Natural killer cell (primary cell): ENCODE data around the gene SPINK13. TPM values are rescaled to one million over a fixed set of nuclear protein-coding genes. Genes with fewer than 3 reads are reported as not detected.

Experiments
- ATAC-seq, 3 donors: fragments of 150-1000 bp in 2 of 3; fragments of 200-7000 bp in 1 of 3; cut with Tn5 transposase; 1 replicate in 1 of 3; 2 replicates in 2 of 3; pipeline ENCODE4 v1.10.0; 2021; ENCODE audit warnings: mild to moderate bottlenecking in 2 of 3, moderate library complexity in 2 of 3
- DNase-seq, 2 donors: peaks; one replicate each; pipeline versions ENCODE4 v3.0.0 to v3.0.0-alpha.2; 2013 to 2021; ENCODE audit warnings: mixed read lengths in 1 of 2
- H3K27ac ChIP-seq: one replicate; pipeline ENCODE4 v1.5.1; 2013; ENCODE audit warnings: mild to moderate bottlenecking, low read length
- H3K27me3 ChIP-seq: one replicate; pipeline ENCODE4 v1.6.1; 2013; ENCODE audit warnings: low read length; ENCODE audit not compliant: control insufficient read depth, insufficient read depth
- H3K36me3 ChIP-seq: one replicate; pipeline ENCODE4 v1.6.1; 2013; ENCODE audit warnings: low read length; ENCODE audit not compliant: control insufficient read depth, insufficient read depth
- H3K4me1 ChIP-seq: one replicate; pipeline ENCODE4 v1.6.1; 2013; ENCODE audit warnings: low read length; ENCODE audit not compliant: control insufficient read depth, insufficient read depth
- H3K4me3 ChIP-seq: one replicate; pipeline ENCODE4 v1.5.1; 2013; ENCODE audit warnings: low read length
- H3K9me3 ChIP-seq: one replicate; pipeline ENCODE4 v1.6.1; 2013; ENCODE audit warnings: low read length; ENCODE audit not compliant: control insufficient read depth, insufficient read depth
- H3K27ac Mint-ChIP-seq, 2 donors: one replicate each; pipeline ENCODE4 v1.8.0; 2022; ENCODE audit warnings: mild to moderate bottlenecking in 2 of 2, mixed read lengths in 2 of 2, moderate library complexity in 1 of 2
- H3K27me3 Mint-ChIP-seq, 2 donors: one replicate each; pipeline ENCODE4 v1.8.0; 2022; ENCODE audit warnings: low read depth in 2 of 2, mixed read lengths in 2 of 2
- H3K36me3 Mint-ChIP-seq: one replicate; pipeline ENCODE4 v1.8.0; 2022; ENCODE audit warnings: mixed read lengths
- H3K4me1 Mint-ChIP-seq, 2 donors: one replicate each; pipeline ENCODE4 v1.8.0; 2022; ENCODE audit warnings: mixed read lengths in 2 of 2
- H3K4me3 Mint-ChIP-seq: one replicate; pipeline ENCODE4 v1.8.0; 2022; ENCODE audit warnings: mild to moderate bottlenecking, moderate library complexity, mixed read lengths
- H3K9me3 Mint-ChIP-seq, 2 donors: one replicate each; pipeline ENCODE4 v1.8.0; 2022; ENCODE audit warnings: mixed read lengths in 2 of 2
- WGBS: methylation state at CpG from one replicate; pipeline ENCODE4 v1.1.7; 2013; ENCODE audit warnings: missing lambda C conversion rate; ENCODE audit not compliant: insufficient coverage; 5-methylcytosine and 5-hydroxymethylcytosine counted together
- intact Hi-C: fragments of 100-400 bp; cut with micrococcal nuclease; formaldehyde crosslinking; loops from one replicate; pipeline ENCODE4 v1.14.2; 2022
- total RNA-seq, 4 donors: library from RNA; stranded (reverse); fragments of 120-200 nt in 1 of 4; gene quantifications; one replicate each; pipeline versions ENCODE4 v1.2.3 to v1.2.4, GENCODE V29; 2013 to 2022
- TF ChIP-seq, protein P1 (sequence below): fragments of 200-600 bp; IDR thresholded peaks from one replicate; pipeline ENCODE4 v1.8.0; 2022; ENCODE audit warnings: antibody characterized with exemption

Gene SPINK13
- total RNA-seq, 3 donors from 2014 or later (not counting 1 experiment from before 2014, with no cell fraction given): not detected

DNA sequence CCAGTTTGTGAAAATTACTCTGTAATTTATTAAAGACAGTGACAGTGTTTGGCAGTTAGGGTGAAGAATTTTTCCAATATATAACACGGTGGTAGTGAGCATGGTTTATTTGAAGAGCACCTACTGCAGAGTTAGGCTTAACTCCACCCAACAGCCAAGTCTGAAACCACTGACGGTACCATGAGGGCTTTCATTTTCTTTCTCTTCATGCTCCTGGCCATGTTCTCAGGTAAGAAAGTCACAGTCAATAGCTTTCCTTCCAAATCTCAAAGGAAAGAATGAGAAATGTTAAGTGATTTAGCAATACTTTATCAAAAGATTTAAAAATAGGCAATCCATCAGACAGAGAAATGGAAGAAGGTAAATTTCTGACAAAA lies 30.2 kb upstream of the SPINK13 start, which contains the start of gene MARCOL:
MARCOL (plus strand) TSS at position 108 of the 377 bp plus-strand sequence; CDS start at position 181, 73 bp downstream.
- no peaks in the 10 kb centered on the region for H3K27me3 ChIP-seq
- intact Hi-C loops: no loop called here
- Mint-ChIP-seq H3K4me1 (no peaks in the 10 kb centered on the region), H3K4me3 (no peak within 1 kb of the TSS), H3K36me3 (no peaks in the 10 kb centered on the region), H3K27me3 (no peaks in the 10 kb centered on the region), H3K27ac (no peak within 1 kb of the TSS), H3K9me3 (no peaks in the 10 kb centered on the region)
- 100% methylated on average over 1 of the region's 2 CpGs for WGBS
- DNase-seq: no peak
- no peak for ATAC-seq
- no peaks in the 10 kb centered on the region for H3K4me1 ChIP-seq
- no peaks in the 10 kb centered on the region for H3K36me3 ChIP-seq
- TF ChIP-seq, protein P1, sequence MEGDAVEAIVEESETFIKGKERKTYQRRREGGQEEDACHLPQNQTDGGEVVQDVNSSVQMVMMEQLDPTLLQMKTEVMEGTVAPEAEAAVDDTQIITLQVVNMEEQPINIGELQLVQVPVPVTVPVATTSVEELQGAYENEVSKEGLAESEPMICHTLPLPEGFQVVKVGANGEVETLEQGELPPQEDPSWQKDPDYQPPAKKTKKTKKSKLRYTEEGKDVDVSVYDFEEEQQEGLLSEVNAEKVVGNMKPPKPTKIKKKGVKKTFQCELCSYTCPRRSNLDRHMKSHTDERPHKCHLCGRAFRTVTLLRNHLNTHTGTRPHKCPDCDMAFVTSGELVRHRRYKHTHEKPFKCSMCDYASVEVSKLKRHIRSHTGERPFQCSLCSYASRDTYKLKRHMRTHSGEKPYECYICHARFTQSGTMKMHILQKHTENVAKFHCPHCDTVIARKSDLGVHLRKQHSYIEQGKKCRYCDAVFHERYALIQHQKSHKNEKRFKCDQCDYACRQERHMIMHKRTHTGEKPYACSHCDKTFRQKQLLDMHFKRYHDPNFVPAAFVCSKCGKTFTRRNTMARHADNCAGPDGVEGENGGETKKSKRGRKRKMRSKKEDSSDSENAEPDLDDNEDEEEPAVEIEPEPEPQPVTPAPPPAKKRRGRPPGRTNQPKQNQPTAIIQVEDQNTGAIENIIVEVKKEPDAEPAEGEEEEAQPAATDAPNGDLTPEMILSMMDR: no peak
- no peaks in the 10 kb centered on the region for H3K9me3 ChIP-seq
- H3K27ac ChIP-seq: no peak within 1 kb of the TSS
- H3K4me3 ChIP-seq: no peak within 1 kb of the TSS

DNA sequence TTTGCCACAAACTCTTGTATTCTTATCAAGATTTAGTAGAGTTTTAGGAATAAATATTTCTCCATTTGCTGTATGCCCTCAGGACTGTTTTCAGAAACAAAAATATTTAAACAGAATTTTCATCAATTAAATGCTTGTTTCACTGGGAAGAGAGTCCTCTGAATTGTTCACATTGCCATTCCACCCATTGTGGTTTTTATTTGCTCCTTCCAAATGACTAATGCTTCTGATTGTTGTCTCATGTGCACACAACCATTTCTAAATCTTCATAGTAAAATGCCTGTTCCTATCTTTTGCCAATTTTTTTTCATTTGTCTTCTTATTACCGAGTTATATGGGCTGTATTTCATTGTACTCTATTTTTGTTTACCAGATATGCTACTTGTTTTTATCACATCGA lies 19.7 kb upstream of the SPINK13 start:
- WGBS: no CpG with 5 or more reads among the region's 2 CpGs
- no peaks in the 10 kb centered on the region for H3K27me3 Mint-ChIP-seq
- H3K27me3 ChIP-seq: no peaks in the 10 kb centered on the region
- no peaks in the 10 kb centered on the region for H3K36me3 ChIP-seq
- no peaks in the 10 kb centered on the region for H3K4me1 Mint-ChIP-seq
- H3K4me1 ChIP-seq: no peaks in the 10 kb centered on the region
- DNase-seq: no peak
- H3K27ac Mint-ChIP-seq: no peak overlapping the region
- H3K9me3 ChIP-seq: no peaks in the 10 kb centered on the region
- TF ChIP-seq, protein P1: no peak
- H3K4me3 Mint-ChIP-seq: no peak overlapping the region
- intact Hi-C loops: no loop called here
- no peak overlapping the region for H3K4me3 ChIP-seq
- ATAC-seq: no peak
- H3K36me3 Mint-ChIP-seq: no peaks in the 10 kb centered on the region
- H3K9me3 Mint-ChIP-seq: peaks cover 2 to 5% of the 10 kb centered on the region in 2 donors
- H3K27ac ChIP-seq: no peak overlapping the region

DNA sequence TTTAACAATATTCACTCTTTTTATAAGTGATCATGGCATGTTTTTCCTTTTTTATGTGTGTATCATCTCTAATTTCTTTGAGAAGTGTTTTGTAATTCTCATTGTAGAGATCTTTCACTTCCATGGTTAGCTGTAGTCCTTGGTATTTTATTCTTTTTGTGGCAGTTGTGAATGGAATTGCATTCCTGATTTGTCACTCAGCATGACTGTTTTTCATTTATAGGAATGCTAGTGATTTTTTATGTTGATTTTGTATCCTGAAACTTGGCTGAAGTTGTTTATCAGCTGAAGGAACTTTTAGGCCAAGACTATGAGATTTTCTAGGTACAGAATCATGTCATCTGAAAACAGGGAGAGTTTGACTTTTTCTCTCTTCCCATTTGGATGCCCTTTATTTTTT lies 13.1 kb upstream of the SPINK13 start:
- no peaks in the 10 kb centered on the region for H3K27me3 Mint-ChIP-seq
- H3K4me1 ChIP-seq: no peaks in the 10 kb centered on the region
- peaks cover 17% of the 10 kb centered on the region for H3K36me3 Mint-ChIP-seq
- H3K4me3 ChIP-seq: no peak overlapping the region
- no peak overlapping the region for H3K4me3 Mint-ChIP-seq
- peaks cover 4% of the 10 kb centered on the region for H3K9me3 ChIP-seq
- DNase-seq: no peak
- H3K36me3 ChIP-seq: no peaks in the 10 kb centered on the region
- no peaks in the 10 kb centered on the region for H3K4me1 Mint-ChIP-seq
- no peak for ATAC-seq
- H3K27me3 ChIP-seq: no peaks in the 10 kb centered on the region
- no peak overlapping the region for H3K27ac Mint-ChIP-seq
- intact Hi-C loops: no loop called here
- H3K9me3 Mint-ChIP-seq: peaks cover 7 to 16% of the 10 kb centered on the region in 2 donors
- TF ChIP-seq, protein P1: no peak
- H3K27ac ChIP-seq: no peak overlapping the region

DNA sequence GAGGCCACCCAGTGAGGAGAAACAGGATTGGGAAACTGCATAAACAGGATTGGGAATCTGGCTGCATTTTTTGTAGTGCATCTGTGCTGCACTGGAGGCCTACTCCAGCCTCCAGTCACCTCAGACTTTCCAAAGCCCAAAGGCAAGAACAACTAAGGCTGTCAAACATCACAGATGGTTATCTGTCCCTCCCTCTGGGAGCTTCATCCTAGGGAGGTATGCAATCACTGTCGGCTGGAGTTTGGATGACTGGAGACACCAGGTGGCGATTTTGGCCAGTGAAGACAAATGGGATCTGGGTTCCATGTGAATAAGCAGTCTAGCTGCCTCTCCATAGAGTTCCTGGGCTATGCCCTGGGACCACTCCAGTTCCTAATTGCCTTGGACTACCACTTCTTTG lies 9.3 kb upstream of the SPINK13 start:
- no peak overlapping the region for H3K4me3 Mint-ChIP-seq
- peaks cover 12 to 21% of the 10 kb centered on the region in 2 donors for H3K9me3 Mint-ChIP-seq
- Histone ChIP-seq H3K4me1 (no peaks in the 10 kb centered on the region), H3K36me3 (no peaks in the 10 kb centered on the region), H3K9me3 (peaks cover 4% of the 10 kb centered on the region), H3K27me3 (no peaks in the 10 kb centered on the region), H3K27ac (no peak overlapping the region), H3K4me3 (no peak overlapping the region)
- intact Hi-C loops: no loop called here
- no peaks in the 10 kb centered on the region for H3K4me1 Mint-ChIP-seq
- DNase-seq (no peak), ATAC-seq (no peak)
- H3K36me3 Mint-ChIP-seq: peaks cover 17% of the 10 kb centered on the region
- H3K27ac Mint-ChIP-seq: no peak overlapping the region
- peaks cover 0 to 3% of the 10 kb centered on the region in 2 donors for H3K27me3 Mint-ChIP-seq
- TF ChIP-seq, protein P1: no peak
- 75% methylated on average over 2 of the region's 2 CpGs for WGBS
